A673 (cell line): Measurements from ENCODE around the gene OSTF1. TPM values are rescaled to one million over a fixed set of nuclear protein-coding genes. Genes with fewer than 3 reads are reported as not detected.

Source experiments
- BruUV-seq: library from RNA; stranded (reverse); fragments of 400-500 nt; replicated peaks from 2 replicates; lab custom pipeline; 2021; lab: Mats Ljungman, UMichigan
- CTCF ChIA-PET: fragments of 300-600 bp; sonication (Branson Sonifier 250); formaldehyde crosslinking; loops from one replicate; lab custom pipeline; 2022; ENCODE audit warnings: antibody characterized with exemption; lab: Charles Lee
- POLR2A ChIA-PET: fragments of 300-600 bp; sonication (Branson Sonifier 250); formaldehyde crosslinking; loops from one replicate; lab custom pipeline; 2022; ENCODE audit warnings: antibody characterized with exemption; ENCODE audit not compliant: low non-redundant PET; lab: Charles Lee
- DNase-seq: peaks from one replicate; pipeline ENCODE4 v3.0.0-alpha.2; 2015; ENCODE audit warnings: low spot score
- H3K27ac ChIP-seq: fragments of 200-600 bp; sonication (generic); 2 replicates; pipeline ENCODE4 v1.5.1; 2016; ENCODE audit warnings: mixed run types, low read depth, mild to moderate bottlenecking, mixed read lengths, antibody characterized with exemption, low read length; ENCODE audit not compliant: poor library complexity, severe bottlenecking
- H3K27me3 ChIP-seq: fragments of 200-600 bp; sonication (generic); replicated peaks from 2 replicates; pipeline ENCODE4 v1.6.1; 2017; ENCODE audit warnings: mixed run types, low read depth, mild to moderate bottlenecking, mixed read lengths, antibody characterized with exemption, low read length; ENCODE audit not compliant: insufficient read depth, poor library complexity
- H3K36me3 ChIP-seq: fragments of 200-600 bp; sonication (generic); 2 replicates; pipeline ENCODE4 v1.6.1; 2016; ENCODE audit warnings: mixed run types, mild to moderate bottlenecking, mixed read lengths, antibody characterized with exemption, low read length; ENCODE audit not compliant: insufficient read depth, poor library complexity, severe bottlenecking
- H3K4me1 ChIP-seq: fragments of 200-600 bp; sonication (generic); 2 replicates; pipeline ENCODE4 v1.6.1; 2017; ENCODE audit warnings: mixed run types, mild to moderate bottlenecking, mixed read lengths, antibody characterized with exemption, low read length; ENCODE audit not compliant: insufficient read depth, poor library complexity, severe bottlenecking
- H3K4me3 ChIP-seq: fragments of 200-600 bp; sonication (generic); 2 replicates; pipeline ENCODE4 v1.5.1; 2016; ENCODE audit warnings: low read depth, mixed run types, mild to moderate bottlenecking, mixed read lengths, low read length; ENCODE audit not compliant: poor library complexity, severe bottlenecking
- H3K9me3 ChIP-seq: fragments of 200-600 bp; sonication (generic); 2 replicates; pipeline ENCODE4 v1.6.1; 2016; ENCODE audit warnings: mixed run types, low read depth, mild to moderate bottlenecking, mixed read lengths, antibody characterized with exemption, low read length; ENCODE audit not compliant: poor library complexity, severe bottlenecking
- CTCF ChIP-seq: fragments of 300-800, 200-600 bp; sonication (generic); conservative IDR thresholded peaks from 2 replicates; pipeline ENCODE4 v1.5.1; 2017; ENCODE audit warnings: low read depth, mild to moderate bottlenecking, antibody characterized with exemption, low read length, moderate library complexity, mixed read lengths
- EZH2 ChIP-seq: fragments of 200-600 bp; sonication (generic); IDR thresholded peaks from 2 replicates; pipeline ENCODE4 v1.6.1; 2017; ENCODE audit warnings: borderline replicate concordance, low read depth, mild to moderate bottlenecking, mixed read lengths, antibody characterized with exemption, low read length; ENCODE audit not compliant: poor library complexity, severe bottlenecking
- intact Hi-C: fragments of 100-400 bp; cut with micrococcal nuclease; formaldehyde crosslinking; loops from one replicate; pipeline ENCODE4 v1.10.0; 2022; ENCODE audit not compliant: unreplicated experiment
- total RNA-seq: library from RNA; stranded (reverse); gene quantifications from 2 replicates; pipeline ENCODE4 v1.2.3, GENCODE V29; 2021

The OSTF1 gene
- total RNA-seq, 1 experiment from 2014 or later: 2.3 TPM

GRCh38 chr9:75184471-75184870 is 96.2 kb downstream of the OSTF1 start:
- Histone ChIP-seq H3K9me3 (no peaks in the 10 kb centered on the region), H3K36me3 (no peaks in the 10 kb centered on the region), H3K27ac (no peak overlapping the region), H3K4me1 (no peaks in the 10 kb centered on the region), H3K27me3 (no peaks in the 10 kb centered on the region), H3K4me3 (no peak overlapping the region)
- intact Hi-C loops: no loop called here
- no TSS peak for BruUV-seq
- ChIA-PET POLR2A (no interaction called here), CTCF (no interaction called here)
- TF ChIP-seq CTCF (no peak), EZH2 (no peak)
- no peak for DNase-seq

GRCh38 chr9:75185585-75186170 is 97.4 kb downstream of the OSTF1 start:
- TF ChIP-seq EZH2 (no peak), CTCF (peak; percentile 77)
- ChIA-PET CTCF (interaction anchor here (0.6 to 1.0 kb wide), 2 partner anchors 681 to 705 kb away, joined by 3 read pairs; partner anchors contain the start of gene PCSK5), POLR2A (no interaction called here)
- H3K4me1 ChIP-seq: no peaks in the 10 kb centered on the region
- BruUV-seq: no TSS peak
- no peak overlapping the region for H3K4me3 ChIP-seq
- H3K36me3 ChIP-seq: no peaks in the 10 kb centered on the region
- no peak overlapping the region for H3K27ac ChIP-seq
- no peaks in the 10 kb centered on the region for H3K9me3 ChIP-seq
- DNase-seq: peak; percentile 58
- no peaks in the 10 kb centered on the region for H3K27me3 ChIP-seq
- intact Hi-C loops: loop anchor here (5.0 kb wide), 2 partner anchors 413 to 1517 kb away; no protein-coding TSS in a partner anchor

GRCh38 chr9:75186767-75187380 is 98.6 kb downstream of the OSTF1 start:
- Histone ChIP-seq H3K27me3 (peaks cover 8% of the 10 kb centered on the region), H3K36me3 (no peaks in the 10 kb centered on the region), H3K4me3 (no peak overlapping the region), H3K9me3 (no peaks in the 10 kb centered on the region), H3K4me1 (no peaks in the 10 kb centered on the region), H3K27ac (no peak overlapping the region)
- ChIA-PET POLR2A (interaction anchor here (0.6 kb wide), 1 partner anchor 704 kb away, joined by 4 read pairs; no protein-coding TSS in a partner anchor), CTCF (no interaction called here)
- peak; percentile 24 for DNase-seq
- intact Hi-C loops: loop anchor here (5.0 kb wide), 2 partner anchors 415 to 1515 kb away; no protein-coding TSS in a partner anchor
- no TSS peak for BruUV-seq
- TF ChIP-seq EZH2 (no peak), CTCF (peak; percentile 81)
